Epidermal melanocyte (primary cell): Measurements from ENCODE around the gene GLIS1.

Source experiments
- DNase-seq: peaks from one replicate; pipeline ENCODE4 v3.0.0; 2011; ENCODE audit warnings: low spot score; ENCODE audit not compliant: insufficient read length

The GLIS1 gene

DNA sequence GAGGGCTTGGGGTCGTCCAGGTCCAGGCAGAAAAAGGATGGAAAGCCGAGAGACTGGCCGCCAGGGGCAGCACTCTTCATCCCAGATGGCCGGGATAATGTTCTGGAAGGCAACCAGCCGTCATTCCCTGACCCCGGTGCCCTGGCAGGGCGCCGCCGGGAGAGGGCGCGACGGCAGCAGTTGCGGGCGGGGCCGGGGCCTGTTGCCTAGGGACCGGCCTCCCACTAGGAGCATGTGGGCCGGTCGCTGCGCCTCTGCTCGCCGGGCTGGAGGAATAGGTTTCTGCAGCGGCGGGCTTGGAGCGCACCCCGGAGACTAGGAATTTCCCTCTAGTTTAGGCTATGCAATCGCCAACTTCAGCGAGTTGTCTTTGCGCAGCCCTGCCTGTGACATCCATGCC lies 268.8 kb downstream of the GLIS1 start:
- DNase-seq, result peak; percentile 75

DNA sequence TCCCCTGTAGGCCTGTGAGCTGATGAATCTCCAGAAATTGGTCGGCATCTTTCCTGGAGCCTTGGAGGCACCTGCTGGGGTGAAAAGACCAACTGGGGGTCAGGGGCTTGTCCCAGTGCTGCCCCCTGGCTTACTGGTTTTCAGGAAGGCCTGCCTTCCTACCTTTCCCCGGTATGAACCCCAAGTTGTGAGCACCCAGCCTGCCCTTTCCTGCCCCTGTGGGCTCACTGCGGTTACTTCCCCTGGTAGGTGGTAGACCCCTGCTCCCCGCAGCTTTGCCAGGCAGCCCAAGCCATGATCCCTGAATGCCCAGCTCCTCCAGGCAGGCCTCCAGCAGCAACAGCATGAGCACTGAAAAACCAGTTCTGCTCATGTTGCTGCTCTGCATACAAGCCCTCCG lies 269.6 kb downstream of the GLIS1 start:
- no peak for DNase-seq

DNA sequence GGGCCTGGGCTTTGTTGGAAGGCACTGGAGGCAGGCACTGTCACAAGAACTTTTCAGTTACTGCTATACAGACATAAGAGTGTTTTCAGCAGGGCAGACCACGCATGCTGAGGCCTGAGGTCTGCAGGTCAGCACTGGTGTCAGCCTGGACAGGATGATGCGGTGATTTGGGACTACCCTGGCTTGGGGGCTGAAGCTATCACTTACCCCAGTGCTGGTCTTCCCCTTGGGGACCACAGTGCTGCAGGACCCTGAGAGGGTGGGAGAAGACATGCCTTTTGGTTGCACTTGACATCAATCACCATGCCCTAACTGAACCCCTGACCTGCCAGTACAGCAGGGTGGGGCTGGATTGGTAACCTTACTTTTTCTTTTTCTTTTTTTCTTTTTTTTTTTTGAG lies 270.6 kb downstream of the GLIS1 start:
- DNase-seq, result no peak

DNA sequence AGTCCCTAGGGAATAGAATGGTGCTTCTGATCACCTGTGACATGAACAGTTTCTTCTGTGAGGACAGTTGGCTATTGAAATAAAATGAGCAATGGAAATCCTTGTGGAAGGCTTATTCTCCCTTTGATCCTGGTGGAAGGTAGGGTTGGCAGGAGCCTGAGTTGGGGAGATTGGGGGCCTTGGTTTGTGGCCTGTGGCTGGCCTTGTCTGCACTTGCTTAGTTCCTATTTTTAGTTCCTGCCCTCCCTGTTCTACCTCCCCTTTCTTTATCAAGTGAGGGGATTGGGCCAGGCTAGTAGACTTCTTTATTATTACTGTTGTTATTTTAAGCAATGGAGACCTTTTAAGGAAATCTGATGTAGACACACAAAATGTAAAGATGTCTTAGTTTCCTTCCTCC lies 271.6 kb downstream of the GLIS1 start:
- no peak for DNase-seq

DNA sequence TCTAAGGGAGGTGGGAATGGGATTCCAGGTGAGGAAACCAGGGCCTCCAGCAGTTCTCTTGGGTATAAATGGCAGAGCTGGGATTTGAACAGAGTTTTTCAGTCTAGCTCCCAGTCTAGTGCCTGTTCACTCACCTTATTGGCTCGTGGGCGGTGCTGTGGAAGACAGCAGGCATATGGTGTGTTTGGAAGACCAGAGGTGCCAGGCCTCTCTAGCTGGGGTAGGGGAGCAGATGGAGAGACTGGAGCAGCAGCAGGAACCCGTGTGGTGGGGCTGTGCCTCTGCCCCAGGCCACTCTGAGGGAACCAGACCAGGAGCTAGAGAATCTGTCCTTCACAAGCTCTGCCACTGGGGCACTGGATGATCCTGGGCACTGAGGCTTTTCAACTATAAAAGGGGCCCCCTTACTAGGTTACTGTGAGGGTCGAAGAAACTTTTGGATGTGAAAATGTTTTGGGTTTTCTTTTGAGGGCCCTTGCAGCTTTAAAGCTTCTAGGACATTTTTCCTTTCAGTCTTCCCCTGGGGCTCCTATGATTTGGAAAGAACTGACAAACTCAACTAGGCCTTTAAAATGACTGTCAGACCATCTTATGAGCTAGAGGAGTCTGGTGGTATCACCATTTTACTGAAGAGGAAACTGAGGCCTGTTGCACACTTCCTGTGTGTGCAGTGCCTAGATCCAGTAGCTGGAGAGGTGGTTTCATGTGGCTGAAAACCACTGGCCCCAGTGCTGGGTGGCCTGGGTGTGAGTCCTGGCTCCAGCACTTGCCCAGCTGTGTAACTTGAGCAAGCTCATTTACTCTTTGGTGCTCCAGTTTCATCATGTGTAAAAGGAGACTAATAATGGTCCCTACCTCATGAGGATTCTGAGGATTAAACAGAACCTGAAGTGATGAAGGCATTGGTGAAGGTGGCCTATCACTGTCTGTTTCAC lies 273.7 kb downstream of the GLIS1 start:
- DNase-seq, result no peak

DNA sequence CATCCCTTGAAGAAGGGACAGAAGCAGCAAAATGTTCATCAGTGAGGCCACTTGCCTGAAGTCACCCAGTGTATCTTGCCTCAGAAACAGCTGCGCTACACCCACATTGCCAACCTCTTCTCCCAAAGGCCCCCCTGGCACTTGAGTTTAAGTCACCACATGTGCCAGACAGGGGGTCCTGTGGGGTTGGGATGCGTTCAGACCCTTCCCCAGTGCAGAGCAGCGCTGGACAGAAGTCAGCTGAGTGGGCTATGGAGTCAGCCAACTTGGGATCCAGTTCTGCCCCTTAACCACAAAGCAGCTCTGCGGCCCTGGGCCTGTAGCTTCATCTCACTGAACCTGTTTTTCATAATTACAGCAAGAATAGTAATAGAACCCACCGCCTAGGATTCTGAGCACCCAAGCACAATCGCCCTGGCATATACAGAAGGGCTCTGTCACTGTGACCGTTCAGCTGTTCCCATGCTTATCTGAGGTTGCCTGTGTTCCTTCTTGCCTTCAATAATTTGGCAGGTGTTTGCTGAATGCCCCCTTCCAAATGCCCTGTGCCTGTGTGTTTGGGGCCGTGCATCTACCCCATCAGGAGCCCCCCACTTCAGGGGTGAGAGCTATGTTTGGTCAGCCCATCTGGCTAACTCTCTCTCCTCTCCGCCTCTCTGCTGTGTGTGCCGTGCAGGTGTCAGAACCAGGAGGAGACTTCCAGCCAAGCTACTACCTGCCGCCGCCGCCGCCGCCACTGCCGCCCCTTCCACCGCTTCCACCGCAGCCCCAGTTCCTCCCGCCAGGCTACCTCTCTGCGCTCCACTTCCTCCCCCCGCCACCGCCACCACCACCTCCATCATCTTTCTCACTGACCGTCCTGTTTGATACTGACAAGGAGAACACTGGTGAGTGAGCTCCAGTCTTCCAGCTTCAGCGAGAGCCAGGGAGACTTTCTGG lies 274.7 kb downstream of the GLIS1 start:
- DNase-seq, result no peak

DNA sequence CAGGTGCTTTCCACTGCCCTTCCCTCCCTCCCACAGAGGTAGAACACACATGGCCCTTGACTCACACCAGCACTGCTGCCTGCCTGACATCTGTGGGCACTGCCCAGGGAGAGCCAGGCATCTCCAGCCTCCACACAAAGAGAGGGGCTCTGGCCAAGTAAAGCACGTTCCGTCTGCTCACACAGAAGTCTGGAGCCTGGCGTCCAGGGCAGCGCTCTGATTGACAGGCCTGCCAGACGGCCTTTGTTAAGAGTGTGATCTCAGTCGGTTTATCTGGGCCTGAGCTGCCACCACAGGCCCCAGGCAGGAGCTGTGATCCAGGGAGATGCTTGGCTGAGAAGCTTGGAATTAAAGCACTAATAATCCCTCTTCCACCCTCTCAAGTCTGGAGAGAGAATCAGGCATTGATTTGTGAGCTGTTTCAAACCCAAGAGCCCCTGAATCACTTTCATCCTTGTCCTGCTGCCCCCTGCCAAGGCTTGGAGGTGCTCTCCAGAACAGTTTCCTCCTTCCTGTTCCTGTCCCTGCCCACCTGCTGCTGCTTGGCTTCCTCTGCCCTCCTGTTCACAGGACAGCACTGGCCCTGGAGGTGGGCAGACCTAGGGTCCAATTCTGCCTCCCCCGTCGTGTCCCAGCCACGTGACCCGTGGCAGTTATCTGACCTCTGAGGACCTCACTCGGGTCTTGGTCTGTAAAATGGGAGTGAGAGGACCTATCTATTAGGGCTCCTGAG lies 276.0 kb downstream of the GLIS1 start:
- no peak for DNase-seq

DNA sequence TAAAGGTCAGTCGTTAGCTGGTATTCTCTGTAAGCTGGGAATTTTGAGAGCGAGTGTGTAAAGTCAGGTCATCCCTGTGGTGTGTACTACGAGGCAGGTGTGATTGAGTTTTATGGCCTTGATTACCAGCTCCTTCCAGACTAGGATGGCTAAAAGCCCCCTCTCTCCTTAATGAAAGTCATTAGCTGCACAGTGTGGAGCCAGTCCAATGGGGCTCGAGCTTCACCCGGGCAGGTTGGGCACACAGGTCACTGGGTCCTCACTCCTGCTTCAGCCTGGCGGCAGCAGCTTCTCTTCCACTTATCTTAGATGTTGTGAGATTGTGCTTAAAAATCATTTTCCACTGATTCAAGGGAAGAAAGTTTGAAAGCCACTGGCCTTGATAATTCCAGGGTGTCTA lies 276.8 kb downstream of the GLIS1 start:
- no peak for DNase-seq

DNA sequence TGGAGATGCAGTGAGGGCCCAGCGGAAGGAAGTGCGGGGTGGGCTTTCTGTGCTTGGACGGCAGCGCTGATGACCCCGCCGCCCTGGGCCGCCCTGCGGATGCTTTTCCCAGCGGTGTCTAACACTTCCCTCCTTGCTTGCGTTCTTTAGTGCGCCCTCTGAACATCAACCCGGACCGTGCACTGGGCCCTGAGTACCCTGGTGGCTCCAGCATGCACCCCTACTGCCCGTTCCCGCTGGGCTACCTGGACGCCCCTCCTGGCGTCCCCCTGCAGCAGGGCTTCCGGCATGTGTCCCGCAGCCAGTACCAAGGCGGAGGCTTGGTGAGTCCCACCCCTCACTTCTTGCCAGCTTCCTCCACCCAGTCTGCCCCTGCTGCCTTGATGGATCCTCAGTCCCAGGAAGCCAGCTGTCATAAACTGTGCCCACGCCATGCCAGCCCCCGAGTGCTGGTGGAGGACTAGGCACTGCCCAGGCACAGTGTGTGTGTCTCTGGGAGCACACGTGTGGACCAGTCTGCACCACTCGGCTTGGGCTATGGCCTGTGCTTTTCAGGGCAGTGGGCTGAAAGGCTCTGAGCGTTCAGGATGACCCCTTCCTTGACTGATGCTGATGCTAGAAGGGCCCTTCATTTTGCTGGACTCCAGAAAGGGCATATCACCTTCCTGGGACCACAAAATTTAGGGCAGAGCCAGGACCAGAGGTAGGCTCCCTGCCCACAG lies 277.5 kb downstream of the GLIS1 start:
- no peak for DNase-seq

DNA sequence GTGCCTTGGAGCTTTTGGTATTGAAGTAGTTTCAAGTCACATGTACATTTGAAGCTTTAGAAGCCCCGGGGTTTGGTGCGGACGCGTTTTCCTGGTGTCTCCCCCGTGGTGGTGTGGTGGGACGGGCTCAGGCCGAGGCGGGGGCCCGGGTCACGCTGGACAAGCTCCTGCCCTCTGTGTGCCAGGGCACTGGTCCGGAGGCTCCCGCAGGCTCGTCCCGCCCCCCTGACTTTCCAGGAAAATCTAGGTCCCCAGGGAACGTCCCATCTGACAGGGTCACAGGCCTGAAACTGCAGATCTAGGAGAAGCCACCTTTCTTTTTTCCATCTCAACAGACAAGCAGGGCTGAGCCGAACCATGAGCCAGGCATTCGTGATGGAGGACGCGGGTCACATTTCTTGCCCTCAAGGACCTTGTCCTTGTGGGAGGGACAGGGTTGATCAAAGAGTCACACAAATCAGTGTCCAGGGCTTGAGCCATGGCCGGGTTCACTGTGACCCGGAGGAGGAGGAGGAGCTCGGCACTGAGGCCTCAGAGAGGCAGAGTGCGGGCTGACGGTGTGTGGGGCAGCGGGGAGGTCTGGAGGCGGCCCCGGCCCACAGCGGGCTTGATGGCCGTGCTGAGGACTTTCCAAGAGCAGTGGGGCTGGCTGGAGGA lies 278.2 kb downstream of the GLIS1 start:
- no peak for DNase-seq

DNA sequence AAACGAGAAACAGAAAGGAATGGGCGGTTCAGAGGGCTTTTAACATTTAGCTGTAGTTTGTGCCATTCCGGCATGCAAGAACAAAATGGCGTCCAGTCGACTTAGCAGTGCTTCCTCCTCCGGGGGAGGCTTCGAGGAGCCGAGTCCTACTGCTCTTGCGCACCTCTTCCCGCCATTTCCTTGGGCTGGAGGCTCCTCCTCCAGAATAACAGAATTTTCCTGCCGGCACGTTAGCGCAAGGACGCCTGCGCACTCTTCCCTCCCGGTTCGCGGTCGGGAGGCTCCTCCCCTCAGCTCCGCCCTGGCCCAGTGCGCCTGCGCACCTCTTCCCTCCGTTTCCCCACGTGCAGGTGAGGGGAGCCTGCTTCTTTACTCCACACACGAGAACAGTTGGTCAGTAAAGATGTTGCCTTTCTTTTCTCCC lies 278.7 kb downstream of the GLIS1 start:
- no peak for DNase-seq

DNA sequence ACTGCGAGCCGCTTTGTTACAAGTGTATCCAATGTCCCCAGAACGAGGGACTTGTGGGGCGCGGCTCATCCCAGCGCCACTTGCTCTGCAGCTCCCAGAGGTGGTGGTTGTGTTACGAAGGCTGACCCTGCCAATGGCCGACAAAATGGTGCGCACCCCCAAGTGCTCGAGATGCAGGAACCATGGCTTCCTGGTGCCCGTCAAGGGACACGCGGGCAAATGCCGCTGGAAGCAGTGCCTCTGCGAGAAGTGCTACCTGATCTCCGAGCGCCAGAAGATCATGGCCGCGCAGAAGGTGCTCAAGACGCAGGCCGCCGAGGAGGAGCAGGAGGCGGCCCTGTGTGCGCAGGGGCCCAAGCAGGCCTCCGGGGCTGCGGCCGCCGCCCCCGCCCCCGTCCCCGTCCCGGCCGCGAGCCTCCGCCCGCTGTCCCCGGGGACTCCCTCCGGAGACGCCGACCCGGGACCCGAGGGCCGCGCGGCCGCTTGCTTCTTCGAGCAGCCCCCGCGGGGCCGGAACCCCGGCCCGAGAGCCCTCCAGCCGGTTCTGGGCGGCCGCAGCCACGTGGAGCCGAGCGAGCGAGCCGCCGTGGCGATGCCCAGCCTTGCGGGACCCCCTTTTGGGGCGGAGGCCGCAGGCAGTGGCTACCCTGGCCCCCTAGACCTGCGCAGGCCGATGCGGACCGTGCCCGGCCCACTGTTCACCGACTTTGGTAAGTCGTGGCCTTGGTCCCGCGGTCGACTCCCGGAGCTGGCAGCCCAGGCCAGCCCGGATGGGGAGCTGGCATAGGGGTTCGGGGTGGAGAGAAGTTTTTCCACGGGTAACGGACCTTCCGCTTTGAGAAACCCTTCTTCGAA lies 279.4 kb downstream of the GLIS1 start, which contains the start of gene DMRTB1:
DMRTB1 (plus strand) TSS at position 79 of the 855 bp plus-strand sequence; CDS start at position 134, 55 bp downstream.
- no peak for DNase-seq

DNA sequence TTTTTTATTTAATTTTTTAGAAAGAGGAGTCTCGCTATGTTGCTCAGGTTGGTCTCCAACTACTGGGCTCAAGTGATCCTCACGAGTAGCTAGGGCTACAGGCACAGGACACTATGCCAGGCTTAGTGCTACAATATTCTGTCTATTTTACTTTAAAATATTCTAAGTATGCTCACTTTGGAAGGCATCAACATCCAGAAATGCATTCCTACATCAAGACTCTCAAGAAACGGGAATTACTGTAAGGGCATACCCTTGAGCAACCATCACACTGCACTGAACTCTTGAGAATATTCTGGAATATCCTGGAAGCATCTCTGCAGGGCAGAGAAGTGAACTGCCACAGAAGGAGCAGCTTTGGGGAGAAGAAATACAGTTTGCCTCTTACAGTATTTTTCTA lies 280.3 kb downstream of the GLIS1 start:
- DNase-seq, result no peak
